ENCODE measurements around the gene SH3PXD2A. TPM values are rescaled to one million over a fixed set of nuclear protein-coding genes. Genes with fewer than 3 reads are reported as not detected.
"Not testable (repeated sequence)": the region's sequence is repeated elsewhere in the genome, so short reads cannot be mapped to it uniquely, and the experiment has no call there.

SH3PXD2A gene
- total RNA-seq, 1 experiment from 2014 or later: 13.2 TPM

DNA sequence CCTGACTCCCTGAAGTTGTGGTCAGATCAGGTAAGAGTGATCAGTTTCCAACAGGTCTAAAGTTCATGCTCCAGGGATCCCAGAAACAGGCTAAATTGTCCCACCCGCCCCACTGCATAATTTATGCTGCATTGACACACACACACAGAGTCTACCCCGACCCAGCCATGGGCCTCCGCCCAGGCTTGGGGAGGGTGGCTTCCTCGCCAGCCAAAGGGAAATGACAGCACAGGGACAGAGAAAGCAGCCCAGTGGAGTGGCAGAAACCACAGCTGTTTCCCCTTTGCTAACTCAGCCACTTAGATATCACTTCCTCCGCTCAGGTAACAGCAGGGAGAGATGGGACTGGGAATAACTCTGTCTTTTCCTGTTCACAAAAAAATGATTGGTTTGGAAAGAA is 9.4 kb downstream of the SH3PXD2A start:
- Mint-ChIP-seq H3K27me3 (ENCODE audit: insufficient read depth, unreplicated experiment) (no peaks in the 10 kb centered on the region), H3K9me3 (ENCODE audit: unreplicated experiment) (no peaks in the 10 kb centered on the region), H3K4me1 (ENCODE audit: insufficient read depth, unreplicated experiment) (peaks cover 17% of the 10 kb centered on the region), H3K36me3 (ENCODE audit: insufficient read depth, unreplicated experiment) (peaks cover 12% of the 10 kb centered on the region), H3K4me3 (ENCODE audit: unreplicated experiment) (no peak overlapping the region), H3K27ac (ENCODE audit: low read depth, unreplicated experiment) (no peak overlapping the region)
- BruUV-seq (replicated peaks): no TSS peak
- POLR2A ChIA-PET: no interaction called here
- CTCF ChIA-PET: interaction anchor here (0.8 to 0.9 kb wide), 2 partner anchors 9 to 132 kb away, joined by 3 to 4 read pairs; no protein-coding TSS in a partner anchor
- no peak for DNase-seq (ENCODE audit: unreplicated experiment)
- intact Hi-C loops (cut with micrococcal nuclease): no loop called here
- TF ChIP-seq, protein P1, sequence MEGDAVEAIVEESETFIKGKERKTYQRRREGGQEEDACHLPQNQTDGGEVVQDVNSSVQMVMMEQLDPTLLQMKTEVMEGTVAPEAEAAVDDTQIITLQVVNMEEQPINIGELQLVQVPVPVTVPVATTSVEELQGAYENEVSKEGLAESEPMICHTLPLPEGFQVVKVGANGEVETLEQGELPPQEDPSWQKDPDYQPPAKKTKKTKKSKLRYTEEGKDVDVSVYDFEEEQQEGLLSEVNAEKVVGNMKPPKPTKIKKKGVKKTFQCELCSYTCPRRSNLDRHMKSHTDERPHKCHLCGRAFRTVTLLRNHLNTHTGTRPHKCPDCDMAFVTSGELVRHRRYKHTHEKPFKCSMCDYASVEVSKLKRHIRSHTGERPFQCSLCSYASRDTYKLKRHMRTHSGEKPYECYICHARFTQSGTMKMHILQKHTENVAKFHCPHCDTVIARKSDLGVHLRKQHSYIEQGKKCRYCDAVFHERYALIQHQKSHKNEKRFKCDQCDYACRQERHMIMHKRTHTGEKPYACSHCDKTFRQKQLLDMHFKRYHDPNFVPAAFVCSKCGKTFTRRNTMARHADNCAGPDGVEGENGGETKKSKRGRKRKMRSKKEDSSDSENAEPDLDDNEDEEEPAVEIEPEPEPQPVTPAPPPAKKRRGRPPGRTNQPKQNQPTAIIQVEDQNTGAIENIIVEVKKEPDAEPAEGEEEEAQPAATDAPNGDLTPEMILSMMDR (IDR thresholded peaks at IDR 0.05; ENCODE audit: unreplicated experiment): no peak

DNA sequence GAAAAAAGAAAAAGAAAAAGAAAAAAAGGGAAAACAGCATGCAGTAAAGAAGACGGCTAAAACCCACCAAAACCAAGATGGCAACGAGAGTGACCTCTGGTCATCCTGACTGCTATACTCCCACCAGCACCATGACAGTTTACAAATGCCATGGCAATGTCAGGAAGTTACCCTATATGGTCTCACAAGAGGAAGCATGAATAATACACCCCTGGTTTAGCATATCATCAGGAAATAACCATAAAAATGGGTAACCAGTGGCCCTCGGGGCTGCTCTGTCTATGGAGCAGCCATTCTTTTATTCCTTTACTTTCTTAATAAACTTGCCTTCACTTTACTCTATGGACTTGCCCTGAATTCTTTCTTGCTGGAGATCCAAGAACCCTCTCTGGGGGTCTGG is 10.0 kb downstream of the SH3PXD2A start:
- Mint-ChIP-seq H3K36me3 (ENCODE audit: insufficient read depth, unreplicated experiment) (peaks cover 12% of the 10 kb centered on the region), H3K4me1 (ENCODE audit: insufficient read depth, unreplicated experiment) (peaks cover 12% of the 10 kb centered on the region)
- H3K9me3 Mint-ChIP-seq (ENCODE audit: unreplicated experiment); H3K4me3 Mint-ChIP-seq (ENCODE audit: unreplicated experiment); CTCF ChIA-PET; intact Hi-C loops (cut with micrococcal nuclease); H3K27me3 Mint-ChIP-seq (ENCODE audit: insufficient read depth, unreplicated experiment); POLR2A ChIA-PET; H3K27ac Mint-ChIP-seq (ENCODE audit: low read depth, unreplicated experiment); BruUV-seq (replicated peaks); DNase-seq (ENCODE audit: unreplicated experiment): not testable (repeated sequence)

DNA sequence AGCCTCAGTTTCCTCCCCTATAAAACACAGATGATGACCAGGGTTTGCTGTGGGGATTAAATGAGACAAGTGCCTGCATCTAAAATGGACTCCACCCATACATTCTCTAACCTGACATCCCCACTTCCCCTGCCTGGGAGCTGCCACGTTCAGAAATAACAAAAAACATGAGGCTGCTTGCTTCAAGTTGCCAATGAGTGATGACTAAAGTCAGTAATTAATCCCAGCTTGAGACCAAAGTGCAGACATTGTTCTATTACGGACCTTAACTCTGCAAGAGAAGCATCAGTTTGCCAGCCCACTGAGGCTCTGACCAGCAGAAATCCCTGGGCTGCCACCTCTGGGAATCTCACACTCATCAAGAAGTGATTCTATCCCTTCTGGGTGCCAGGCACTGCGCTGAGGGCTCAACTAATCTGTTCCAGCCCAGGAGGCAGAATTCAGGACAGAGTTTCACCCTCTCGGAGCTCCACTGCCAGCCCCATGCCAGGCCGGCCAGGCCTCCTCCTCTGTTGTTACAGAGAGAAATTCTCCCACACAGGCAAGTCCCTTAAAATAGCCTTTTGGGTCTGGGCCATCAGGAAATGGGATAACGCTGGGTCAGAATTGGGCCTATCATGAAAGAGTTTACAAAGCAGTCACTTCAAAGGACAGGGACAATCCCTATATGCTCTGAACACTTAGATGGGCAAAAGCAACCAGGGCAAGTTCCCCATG is 11.4 kb downstream of the SH3PXD2A start:
- H3K36me3 Mint-ChIP-seq (ENCODE audit: insufficient read depth, unreplicated experiment): peaks cover 12% of the 10 kb centered on the region
- CTCF ChIA-PET: interaction anchor here (1.3 to 2.0 kb wide), 3 partner anchors 9 to 158 kb away, joined by 4 to 13 read pairs (median 7); no protein-coding TSS in a partner anchor
- H3K27ac Mint-ChIP-seq (ENCODE audit: low read depth, unreplicated experiment): no peak overlapping the region

DNA sequence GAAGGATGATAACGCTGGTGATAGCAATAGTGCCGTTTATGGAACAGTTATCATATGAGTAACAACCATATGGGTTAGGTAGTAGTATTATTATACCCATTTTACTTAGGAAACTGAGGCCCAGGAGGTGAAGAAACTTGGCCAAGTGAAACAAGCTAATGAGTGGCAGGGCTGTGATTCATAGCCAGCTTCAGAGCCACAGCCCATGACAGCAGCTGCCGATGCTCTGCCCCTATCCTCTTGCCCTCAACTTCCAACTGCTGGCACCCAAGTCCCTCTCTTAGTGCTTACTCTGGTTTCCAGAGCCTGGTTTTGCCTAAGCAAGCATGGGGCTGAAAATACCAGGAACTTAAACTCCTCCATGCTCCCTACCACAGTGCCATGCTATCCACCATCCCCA is 12.3 kb downstream of the SH3PXD2A start:
- POLR2A ChIA-PET: no interaction called here
- no peak for DNase-seq (ENCODE audit: unreplicated experiment)
- Mint-ChIP-seq H3K27me3 (ENCODE audit: insufficient read depth, unreplicated experiment) (no peaks in the 10 kb centered on the region), H3K9me3 (ENCODE audit: unreplicated experiment) (no peaks in the 10 kb centered on the region), H3K36me3 (ENCODE audit: insufficient read depth, unreplicated experiment) (peaks cover 6% of the 10 kb centered on the region), H3K4me3 (ENCODE audit: unreplicated experiment) (no peak overlapping the region), H3K4me1 (ENCODE audit: insufficient read depth, unreplicated experiment) (no peaks in the 10 kb centered on the region), H3K27ac (ENCODE audit: low read depth, unreplicated experiment) (no peak overlapping the region)
- no TSS peak for BruUV-seq (replicated peaks)
- CTCF ChIA-PET: interaction anchor here (1.2 to 2.0 kb wide), 5 partner anchors 10 to 157 kb away, joined by 3 to 13 read pairs (median 5); no protein-coding TSS in a partner anchor
- intact Hi-C loops (cut with micrococcal nuclease): no loop called here
- TF ChIP-seq, protein P1 (IDR thresholded peaks at IDR 0.05; ENCODE audit: unreplicated experiment): no peak

More for the DNA sequence above, 11.4 kb downstream of the SH3PXD2A start:
- H3K4me3 Mint-ChIP-seq (ENCODE audit: unreplicated experiment): no peak overlapping the region
- TF ChIP-seq, protein P1 (IDR thresholded peaks at IDR 0.05; ENCODE audit: unreplicated experiment): no peak
- H3K9me3 Mint-ChIP-seq (ENCODE audit: unreplicated experiment): no peaks in the 10 kb centered on the region
- POLR2A ChIA-PET: no interaction called here
- H3K4me1 Mint-ChIP-seq (ENCODE audit: insufficient read depth, unreplicated experiment): no peaks in the 10 kb centered on the region
- no peak for DNase-seq (ENCODE audit: unreplicated experiment)
- intact Hi-C loops (cut with micrococcal nuclease): no loop called here
- H3K27me3 Mint-ChIP-seq (ENCODE audit: insufficient read depth, unreplicated experiment): no peaks in the 10 kb centered on the region
- BruUV-seq (replicated peaks): no TSS peak

Data from MCF 10A (cell line).